ENCODE measurements around the gene GSG1L.

Gene GSG1L

DNA sequence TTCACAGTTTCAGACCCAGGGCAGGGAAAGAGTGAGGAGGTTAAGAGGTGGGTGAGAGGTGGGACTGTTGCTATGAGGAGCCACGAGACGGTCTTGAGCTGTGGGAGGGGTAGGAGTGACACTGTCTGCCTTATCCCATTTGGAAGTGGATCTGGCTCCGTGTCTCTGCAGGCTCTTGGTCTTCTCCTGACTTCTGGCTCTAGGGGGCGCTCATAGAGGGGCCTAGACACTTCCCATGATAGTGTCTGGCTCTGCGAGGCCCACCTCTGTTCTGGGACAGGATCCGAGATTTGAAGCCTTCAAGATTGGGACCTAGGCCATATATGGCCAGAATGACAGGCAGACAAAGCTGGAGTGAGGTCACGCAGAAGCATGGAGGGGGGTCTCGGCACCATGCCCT lies 204.5 kb downstream of the GSG1L start:
- no peak for DNase-seq (ENCODE audit: low read depth in 1 of 2, low spot score in 1 of 2)

DNA sequence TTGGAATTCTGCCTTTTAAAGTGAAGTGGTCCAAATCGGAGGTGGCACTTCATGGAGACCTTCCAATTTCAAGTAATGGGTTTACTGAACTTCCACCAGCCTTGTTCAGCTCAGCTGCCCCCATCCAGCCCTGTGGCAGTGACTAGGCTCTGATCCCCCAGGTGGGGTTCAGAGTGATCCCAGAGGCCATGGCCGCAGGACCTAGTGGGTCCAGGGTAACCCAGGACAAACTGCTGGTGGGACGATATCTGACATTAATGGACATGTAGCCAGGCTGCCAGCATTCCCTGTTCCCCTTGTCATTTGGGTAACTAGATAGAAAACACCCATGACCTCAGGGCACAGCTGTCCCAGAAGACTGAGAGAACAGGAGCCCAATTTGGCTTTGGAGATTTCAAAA lies 209.9 kb downstream of the GSG1L start:
- DNase-seq (ENCODE audit: low read depth in 1 of 2, low spot score in 1 of 2): no peak

DNA sequence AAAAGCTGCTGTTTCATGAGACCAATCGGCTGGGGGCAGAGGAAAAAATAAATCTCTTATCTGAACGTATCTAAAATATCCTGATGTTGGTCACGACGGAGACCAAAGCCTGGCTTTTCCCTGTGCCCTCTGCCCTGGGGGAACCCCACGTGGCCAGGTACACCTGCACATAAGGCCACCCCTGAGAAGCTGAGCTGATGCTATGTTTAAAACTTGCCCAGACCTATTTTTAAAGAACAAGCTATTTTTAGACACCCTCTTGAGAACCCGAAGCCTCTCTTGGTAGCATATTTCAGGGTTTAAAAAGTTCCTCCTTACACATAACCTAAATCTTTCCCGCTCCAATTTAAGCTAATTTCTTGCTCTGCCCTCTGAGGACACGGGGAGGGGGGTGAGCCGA lies 210.4 kb downstream of the GSG1L start:
- DNase-seq (ENCODE audit: low read depth in 1 of 2, low spot score in 1 of 2): no peak

DNA sequence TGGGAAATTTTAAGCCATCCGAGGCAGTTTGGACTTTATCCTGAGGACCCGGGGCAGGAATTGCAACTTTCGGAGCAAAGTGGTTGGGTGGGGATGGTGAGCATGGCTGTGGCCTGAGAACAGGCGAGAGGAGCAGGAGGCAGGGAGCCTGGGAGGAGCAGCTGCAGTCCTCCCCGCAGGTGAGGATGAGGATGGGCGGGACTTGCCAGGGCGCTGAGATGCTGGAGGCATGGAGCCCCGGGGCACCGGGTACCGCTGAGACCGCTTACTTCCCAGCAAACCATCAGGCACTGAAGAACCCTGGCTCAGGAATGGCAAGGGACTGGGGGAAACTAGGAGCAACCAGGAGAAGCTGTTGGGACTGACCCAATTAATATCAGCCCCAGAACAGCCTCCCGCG lies 210.8 kb downstream of the GSG1L start:
- no peak for DNase-seq (ENCODE audit: low read depth in 1 of 2, low spot score in 1 of 2)

DNA sequence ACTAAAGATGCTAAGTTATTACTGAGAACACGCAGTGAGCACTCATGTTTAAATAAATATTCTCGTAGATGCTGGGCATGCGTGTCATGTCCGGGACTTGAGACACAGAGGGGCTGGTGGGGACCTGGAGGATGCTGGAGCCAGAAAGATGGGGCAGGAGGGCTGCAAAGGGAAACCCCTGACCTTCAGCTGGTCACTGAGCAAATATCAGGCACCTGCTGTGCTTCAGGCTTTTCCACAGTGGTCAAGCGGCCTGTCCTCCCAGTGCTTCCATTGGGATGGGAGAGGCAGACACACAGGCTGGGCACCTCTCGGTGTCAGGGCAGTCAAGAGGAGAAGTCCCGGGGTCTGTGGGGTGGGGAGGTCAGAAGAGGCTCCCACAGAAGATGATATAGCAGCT lies 211.4 kb downstream of the GSG1L start:
- no peak for DNase-seq (ENCODE audit: low read depth in 1 of 2, low spot score in 1 of 2)

DNA sequence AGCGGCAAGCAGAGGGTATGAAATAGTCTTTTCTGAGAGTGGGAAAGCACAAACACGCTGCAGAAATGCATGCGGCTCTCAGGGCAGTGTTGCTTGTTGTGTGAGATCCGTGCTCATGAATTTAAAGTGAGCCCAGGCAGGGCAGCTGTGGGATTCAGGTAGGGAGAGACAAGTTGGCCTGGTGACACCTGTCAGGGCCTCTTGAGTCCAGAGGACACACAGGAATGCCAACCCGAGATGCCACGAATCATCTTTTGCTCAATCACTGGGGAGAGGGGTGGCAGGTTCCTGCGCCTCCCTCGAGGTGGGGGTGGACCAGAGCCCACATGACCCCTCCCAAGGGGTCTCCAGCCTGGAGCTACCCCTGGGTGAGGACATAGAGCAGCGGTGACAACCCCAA lies 211.9 kb downstream of the GSG1L start:
- no peak for DNase-seq (ENCODE audit: low read depth in 1 of 2, low spot score in 1 of 2)

DNA sequence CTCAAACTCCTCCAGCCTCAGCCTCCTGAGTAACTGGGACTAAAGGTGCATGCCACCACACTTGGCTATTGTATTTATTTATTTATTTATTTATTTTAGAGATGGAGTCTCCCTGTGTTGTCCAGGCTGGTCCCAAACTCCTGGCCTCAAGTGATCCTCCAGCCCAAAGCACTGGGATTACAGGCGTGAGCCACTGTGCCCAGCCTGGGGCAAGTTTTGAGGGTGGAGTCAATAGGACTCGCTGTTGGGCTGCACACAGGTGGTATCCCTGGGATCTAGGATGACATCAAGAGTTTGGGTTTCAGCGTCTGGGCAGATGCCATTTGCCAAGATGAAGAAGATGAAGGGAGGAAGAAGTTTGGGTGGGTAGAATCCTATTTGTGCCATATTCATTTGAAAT lies 213.9 kb downstream of the GSG1L start:
- DNase-seq (ENCODE audit: low read depth in 1 of 2, low spot score in 1 of 2): no peak

DNA sequence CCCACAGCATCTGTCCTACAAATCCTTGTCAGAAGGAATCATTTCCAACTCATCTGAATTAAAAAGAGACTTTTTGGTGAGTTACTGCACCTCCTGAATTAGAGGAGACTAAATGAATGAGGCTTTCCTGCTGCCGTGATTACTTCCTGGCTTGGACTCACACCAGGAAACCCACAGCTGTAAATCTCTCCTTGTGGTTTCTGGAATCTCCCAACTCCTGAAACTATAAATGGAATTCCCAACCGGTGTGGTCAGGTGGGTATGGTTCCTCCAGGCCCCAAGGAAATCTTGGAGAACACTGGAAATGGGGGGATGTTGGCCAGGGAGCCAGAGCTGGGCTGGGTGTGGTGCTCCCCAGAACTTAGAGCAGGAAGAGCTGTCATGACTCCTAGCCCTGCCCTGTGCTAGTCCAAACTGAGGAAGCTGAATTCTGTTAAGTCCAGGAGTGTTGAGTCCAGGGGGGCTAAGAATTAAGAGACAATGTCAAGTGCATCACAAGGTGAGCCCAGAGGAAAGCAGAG lies 216.4 kb downstream of the GSG1L start:
- DNase-seq (ENCODE audit: low read depth in 1 of 2, low spot score in 1 of 2): no peak

DNA sequence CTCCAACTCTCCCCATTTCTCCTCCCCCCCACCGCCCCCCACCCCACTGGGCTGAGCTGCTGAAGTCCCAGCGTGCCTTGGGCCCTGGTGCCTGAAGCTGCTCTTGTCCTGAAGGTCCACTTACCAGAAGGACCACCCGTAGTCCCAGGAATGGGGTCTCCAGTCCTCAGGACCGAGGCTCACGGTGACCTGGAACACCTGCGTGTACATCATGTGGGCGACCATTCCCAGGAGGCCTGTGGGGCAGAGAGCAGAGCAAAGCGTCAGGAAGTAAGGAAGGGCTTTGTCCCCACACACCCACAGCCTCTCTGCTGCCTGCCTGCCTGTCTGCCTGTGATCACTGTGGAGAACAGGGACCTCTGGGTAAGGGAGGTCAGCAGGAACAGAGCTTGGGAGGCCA lies 218.7 kb downstream of the GSG1L start:
- no peak for DNase-seq (ENCODE audit: low read depth in 1 of 2, low spot score in 1 of 2)

DNA sequence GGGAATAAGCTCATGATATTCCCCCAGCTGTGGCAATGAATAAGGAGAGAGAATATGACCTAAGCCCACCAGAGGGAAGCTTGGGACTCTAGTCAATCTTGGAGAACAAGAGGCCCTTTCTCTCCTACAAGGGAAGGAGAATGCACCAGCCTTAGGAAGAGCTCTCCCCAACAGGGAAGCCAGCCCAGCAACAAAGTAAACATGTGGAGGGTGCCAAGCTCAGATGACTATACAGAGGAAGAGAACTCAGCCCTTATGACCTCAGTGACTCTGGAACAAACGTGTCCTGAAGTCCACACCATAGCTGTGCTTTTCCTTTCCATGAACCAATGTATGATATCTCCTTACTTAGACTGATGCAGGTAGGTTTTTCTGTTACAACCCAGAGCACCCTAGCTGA lies 219.7 kb downstream of the GSG1L start:
- no peak for DNase-seq (ENCODE audit: low read depth in 1 of 2, low spot score in 1 of 2)

DNA sequence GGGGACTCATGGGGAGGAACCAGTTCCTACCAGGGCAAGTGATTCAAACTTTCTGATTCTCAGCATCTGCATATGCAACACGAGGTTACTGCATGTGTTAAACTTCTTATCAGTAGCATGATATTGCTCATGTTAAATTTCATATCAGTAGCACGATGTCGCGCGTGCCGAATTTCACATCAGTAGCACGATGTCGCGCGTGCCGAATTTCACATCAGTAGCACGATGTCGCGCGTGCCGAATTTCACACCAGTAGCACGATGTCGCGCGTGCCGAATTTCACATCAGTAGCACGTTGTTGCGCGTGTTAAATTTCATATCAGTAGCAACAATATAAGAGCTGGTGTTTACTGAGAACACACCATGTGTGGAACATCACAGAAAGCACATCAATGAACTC lies 221.6 kb downstream of the GSG1L start:
- no peak for DNase-seq (ENCODE audit: low read depth in 1 of 2, low spot score in 1 of 2)

DNA sequence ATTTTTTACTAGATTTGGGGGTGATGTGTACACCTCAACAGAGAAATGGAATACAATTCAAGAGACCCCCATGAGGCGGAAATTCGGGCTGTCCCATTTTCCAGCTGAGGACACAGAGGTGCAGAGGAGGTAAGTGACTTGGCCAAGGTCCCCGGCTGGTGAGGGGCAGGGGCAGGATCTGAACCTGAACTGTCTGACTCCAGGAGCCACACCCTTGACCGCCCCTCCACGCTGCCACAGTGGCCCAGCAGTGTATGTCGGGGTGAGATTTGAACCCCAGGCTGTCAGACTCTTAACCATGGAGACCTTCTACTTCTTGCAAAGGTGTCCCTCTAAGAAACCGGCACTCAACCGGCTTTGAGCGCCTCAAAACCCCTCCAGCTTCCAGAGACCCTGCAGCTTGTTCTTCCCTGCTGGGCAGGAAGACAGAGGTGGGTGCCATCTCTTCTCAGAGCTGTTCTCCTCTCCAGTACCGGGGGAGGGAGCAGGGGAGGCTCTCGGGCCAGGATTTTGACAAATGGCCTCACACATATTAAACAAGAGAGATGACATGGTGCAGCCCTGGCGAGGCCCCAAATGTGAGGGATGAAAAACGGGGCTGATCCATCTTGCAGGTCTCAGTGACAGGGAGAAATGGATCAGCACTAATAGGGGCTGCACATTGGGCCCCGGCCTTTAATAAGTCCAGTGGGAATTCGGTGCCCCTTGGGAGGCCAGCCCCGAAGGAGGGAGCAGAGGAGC lies 222.3 kb downstream of the GSG1L start:
- no peak for DNase-seq (ENCODE audit: low read depth in 1 of 2, low spot score in 1 of 2)

DNA sequence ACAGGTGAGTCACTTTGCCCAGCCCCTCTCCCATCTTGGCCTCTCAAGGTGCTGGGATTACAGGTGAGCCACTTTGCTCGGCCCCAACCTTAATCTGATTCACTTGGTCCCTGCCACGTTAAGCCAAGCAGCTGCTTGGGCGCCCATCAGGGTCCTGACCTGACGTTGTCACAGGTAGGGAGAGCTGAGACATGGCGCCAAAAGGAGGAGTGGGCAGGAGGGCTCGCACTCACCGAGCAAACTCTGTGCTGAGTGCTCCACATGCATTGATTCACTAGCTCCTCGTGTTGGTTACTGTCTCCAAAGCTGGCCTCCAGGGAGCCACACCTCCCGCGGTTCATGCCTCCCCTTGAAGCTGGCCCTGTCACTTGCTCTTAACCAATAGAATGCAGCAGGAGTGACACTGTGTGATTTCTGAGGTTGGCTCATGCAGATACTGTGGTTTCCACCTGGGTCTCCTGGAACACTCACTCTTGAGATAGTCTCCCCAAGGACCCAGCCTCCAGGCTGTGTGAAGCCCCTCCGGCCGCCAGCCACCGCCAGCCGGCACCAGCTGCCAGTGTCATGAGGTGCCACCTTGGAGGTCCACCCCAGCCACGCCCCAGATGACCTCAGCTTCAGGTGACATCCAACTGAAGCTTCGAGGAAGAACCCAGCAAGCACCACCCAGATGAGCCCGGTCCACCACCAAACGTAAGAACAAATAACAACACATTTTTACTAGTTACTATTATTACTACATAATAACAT lies 223.0 kb downstream of the GSG1L start:
- no peak for DNase-seq (ENCODE audit: low read depth in 1 of 2, low spot score in 1 of 2)

DNA sequence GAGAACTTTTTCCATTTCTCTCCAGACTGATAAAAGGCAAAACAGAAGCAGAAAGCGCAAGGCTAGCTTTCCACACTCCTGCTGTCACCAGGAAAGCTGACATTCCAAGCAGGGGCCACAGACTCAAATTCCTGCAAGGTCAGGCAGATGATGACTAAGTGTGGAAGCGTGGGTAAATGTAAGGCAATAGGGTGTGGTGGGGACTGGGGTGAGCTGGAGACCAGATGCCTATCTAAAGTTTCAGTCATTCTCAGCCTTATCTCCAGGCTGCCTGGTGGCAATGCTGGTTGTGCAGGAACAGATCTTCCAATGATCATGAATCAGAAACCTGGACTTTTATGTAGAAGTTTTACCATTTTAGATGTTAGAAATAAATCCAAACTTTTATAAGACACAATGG lies 224.1 kb downstream of the GSG1L start:
- DNase-seq (ENCODE audit: low read depth in 1 of 2, low spot score in 1 of 2): no peak

DNA sequence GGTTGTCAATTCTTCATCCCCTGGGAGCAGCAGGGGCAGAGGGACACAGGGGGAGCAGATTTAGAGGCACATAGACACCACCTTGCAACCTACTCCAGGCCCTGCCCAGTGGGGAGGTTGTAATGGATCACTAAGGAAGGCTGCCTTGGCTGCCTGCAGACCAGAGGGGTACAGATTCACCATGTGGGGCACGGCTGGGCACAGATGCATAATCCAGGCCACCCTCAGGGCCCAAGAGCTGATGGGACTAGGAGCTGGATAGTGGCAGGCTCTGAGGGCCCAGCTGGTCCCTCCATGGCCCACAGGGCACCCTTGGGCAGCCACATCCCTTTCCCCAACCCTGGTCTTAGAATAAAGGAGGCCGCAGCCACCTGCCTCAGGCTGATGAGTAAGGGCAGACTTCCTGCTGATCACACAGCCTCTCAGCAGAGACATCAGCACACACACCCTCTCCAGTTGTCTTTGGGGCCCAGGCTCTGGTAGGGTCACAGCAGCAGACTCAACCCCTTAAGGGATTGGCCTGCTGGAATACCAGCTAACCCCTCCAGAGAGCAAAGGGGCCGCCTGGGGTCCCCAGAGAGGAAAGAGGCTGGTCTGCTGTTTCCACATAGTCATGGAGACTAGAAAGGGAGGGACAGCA lies 224.9 kb downstream of the GSG1L start:
- DNase-seq (ENCODE audit: low read depth in 1 of 2, low spot score in 1 of 2): no peak

DNA sequence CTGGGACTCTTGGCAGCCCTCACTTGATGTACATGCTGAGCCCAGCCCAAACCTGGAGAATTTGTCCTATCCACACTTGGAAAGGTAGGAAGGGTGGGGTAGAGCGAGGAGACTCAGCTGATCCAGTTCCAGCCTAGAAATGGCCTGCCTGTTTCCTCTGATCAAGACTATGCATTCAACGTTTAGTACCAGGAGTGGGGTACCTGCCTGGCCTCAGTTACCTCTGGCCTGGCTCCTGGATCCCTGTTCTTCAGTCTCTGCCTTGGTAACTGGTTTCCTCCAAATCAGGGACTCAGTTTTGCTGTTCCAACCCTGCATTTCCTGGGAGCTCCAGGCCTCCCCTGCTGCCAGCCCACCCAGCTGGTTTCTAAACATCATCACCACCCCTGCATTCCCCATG lies 233.5 kb downstream of the GSG1L start:
- no peak for DNase-seq (ENCODE audit: low read depth in 1 of 2, low spot score in 1 of 2)

DNA sequence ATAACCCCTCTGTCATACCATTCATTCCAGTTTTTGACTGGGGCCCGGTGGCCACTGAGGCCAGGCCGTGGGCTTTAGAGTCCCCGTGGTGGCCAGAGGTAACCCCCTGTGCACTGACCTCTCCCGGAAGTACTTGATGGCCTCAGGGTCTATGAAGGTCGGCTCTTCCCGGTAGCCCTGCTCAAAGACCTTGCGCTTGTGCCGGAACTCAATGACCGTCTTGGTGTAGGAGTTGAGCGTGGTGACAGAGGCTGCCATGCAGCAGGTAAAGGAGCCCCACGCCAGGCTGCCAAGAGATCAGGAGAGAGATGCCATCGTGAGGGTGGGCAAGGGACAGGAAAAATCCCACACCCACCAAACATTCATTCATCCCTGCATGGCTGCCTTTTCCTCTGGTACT lies 234.8 kb downstream of the GSG1L start:
- no peak for DNase-seq (ENCODE audit: low read depth in 1 of 2, low spot score in 1 of 2)

DNA sequence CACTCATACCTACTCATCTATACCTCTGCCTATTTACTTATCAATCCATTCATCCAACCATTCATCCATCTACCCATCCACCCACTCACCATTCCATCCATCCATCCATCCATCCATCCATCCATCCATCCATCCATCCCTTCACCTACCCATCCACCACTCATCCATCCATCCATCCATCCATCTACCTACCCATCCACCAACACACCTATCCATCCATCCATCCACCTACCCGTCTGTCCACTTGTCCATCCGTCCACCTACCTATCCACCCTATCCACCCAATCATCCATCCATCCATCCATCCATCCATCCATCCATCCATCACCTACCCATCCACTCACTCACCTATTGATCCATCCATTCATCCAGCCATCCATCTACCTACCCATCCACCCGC lies 235.7 kb downstream of the GSG1L start:
- DNase-seq (ENCODE audit: low read depth in 1 of 2, low spot score in 1 of 2): no peak

DNA sequence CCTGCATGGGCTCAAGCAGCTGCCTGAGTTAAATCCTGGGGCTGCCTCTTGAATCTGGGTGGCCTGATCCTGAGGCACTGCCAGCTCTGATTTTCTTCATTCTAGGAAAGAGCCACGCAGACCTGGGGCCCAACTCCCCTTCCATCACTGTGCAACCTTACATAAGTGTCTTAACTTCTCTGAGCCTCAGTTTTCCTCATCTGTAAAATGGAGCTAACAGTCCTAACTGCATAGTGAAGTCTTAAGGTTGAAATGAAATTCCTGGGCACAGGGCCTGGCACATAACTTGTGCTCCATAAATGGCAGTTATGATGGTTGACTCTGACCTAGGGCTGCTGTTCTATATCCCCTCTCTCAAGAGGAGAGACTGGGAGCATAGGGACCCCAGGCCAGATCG lies 236.6 kb downstream of the GSG1L start:
- no peak for DNase-seq (ENCODE audit: low read depth in 1 of 2, low spot score in 1 of 2)

DNA sequence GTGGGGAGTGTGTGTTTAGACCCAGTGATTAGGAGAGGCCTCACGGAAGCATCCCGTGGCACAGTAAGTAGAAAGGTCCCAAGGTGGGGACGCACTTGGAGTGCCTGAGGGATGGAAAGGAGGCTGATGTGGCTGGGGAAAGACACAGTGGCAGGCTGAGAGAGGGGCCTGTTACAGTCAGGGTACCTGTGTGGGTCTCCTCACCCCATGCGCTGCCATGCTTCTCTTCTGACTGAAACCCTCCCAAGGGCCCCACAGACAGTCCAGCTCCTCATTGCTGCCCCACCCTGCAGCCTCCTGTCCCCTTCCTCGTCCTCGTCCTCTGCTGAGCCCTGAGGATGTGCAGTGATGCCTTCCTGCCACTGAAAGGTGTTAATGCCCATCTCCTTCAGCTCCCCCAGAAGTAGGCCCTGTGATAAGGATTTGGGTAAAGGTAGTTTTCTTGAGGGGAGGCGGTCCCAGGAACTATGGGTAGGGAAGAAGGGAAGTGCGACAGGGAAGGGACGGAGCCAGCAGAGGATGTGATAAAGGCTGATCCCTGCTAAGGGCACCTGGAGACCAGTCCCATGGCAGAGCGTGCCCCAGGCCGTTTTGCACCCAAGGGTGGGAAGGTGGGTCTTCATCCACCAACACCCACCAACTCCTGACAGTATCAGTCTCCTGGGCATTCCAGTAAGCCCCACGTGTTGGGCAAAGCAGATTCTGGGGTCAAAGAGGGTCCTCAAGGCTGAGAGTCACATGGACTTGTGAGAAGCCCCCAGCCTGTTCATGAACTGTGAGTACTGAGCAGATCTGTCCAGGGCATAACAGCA lies 237.2 kb downstream of the GSG1L start:
- DNase-seq (ENCODE audit: low read depth in 1 of 2, low spot score in 1 of 2): no peak

DNA sequence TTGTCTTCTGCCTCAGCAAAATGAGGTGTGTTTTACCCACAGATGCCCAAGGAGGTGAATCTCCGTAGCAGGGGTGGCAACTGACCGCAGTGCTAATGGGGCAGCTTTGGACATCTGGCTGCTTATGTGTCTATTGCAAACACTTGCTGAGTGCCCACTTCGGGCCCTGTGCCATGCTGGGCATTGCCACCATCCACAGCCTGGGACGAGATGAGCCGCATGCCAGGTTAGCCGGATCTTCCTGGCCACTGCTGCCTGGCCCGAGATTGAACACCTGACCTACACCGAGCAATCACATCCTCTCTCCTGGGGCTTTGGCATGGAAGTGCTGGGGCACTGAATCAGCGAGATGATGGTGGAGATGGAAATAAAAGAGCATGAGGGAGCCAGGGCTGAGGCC lies 238.7 kb downstream of the GSG1L start:
- no peak for DNase-seq (ENCODE audit: low read depth in 1 of 2, low spot score in 1 of 2)
